Stomach (tissue), 9 donors: Measurements from ENCODE around the gene RASA1. TPM values are rescaled to one million over a fixed set of nuclear protein-coding genes. Genes with fewer than 3 reads are reported as not detected.

Source experiments
- DNase-seq, 2 donors: peaks; one replicate each; pipeline versions ENCODE4 v3.0.0 to v3.0.0-alpha.2; 2013 to 2019
- H3K27ac ChIP-seq, 5 donors: fragments of 200-600 bp in 4 of 5; sonication (generic) in 4 of 5; one replicate each; pipeline ENCODE4 v1.5.1; 2013 to 2019; ENCODE audit warnings: mild to moderate bottlenecking in 1 of 5, moderate library complexity in 1 of 5
- H3K27me3 ChIP-seq, 3 donors: fragments of 200-600 bp; sonication (generic); one replicate each; pipeline ENCODE4 v1.5.1; 2017 to 2019; ENCODE audit warnings: mixed run types in 1 of 3
- H3K36me3 ChIP-seq, 4 donors: fragments of 200-600 bp; sonication (generic); 1 replicate in 3 of 4; 2 replicates in 1 of 4; pipeline ENCODE4 v1.5.1; 2016 to 2019
- H3K4me1 ChIP-seq, 4 donors: fragments of 200-600 bp; sonication (generic); one replicate each; pipeline ENCODE4 v1.5.1; 2016 to 2019
- H3K4me3 ChIP-seq, 4 donors: fragments of 200-600 bp; sonication (generic) in 3 of 4; one replicate each; pipeline ENCODE4 v1.5.1; 2016 to 2019; ENCODE audit warnings: mild to moderate bottlenecking in 1 of 4
- H3K9me3 ChIP-seq, 4 donors: fragments of 200-600 bp; sonication (generic); one replicate each; pipeline ENCODE4 v1.5.1; 2016 to 2019
- EP300 ChIP-seq: sonication (generic); formaldehyde crosslinking; IDR thresholded peaks from one replicate; pipeline ENCODE4 v1.6.1; 2017; ENCODE audit warnings: antibody characterized with exemption
- POLR2A ChIP-seq, 4 donors: fragments of 450-650 bp; IDR thresholded peaks; one replicate each; pipeline ENCODE4 v1.6.1; 2016; ENCODE audit warnings: antibody characterized with exemption in 4 of 4, control low read depth in 2 of 4, mild to moderate bottlenecking in 1 of 4, moderate library complexity in 1 of 4
- POLR2AphosphoS5 ChIP-seq, 3 donors: sonication (generic); formaldehyde crosslinking; IDR thresholded peaks; one replicate each; pipeline ENCODE4 v1.6.1; 2016; ENCODE audit warnings: antibody characterized with exemption in 3 of 3
- WGBS, 5 donors: extraction: QIAGEN DNeasy Blood & Tissue Kit in 3 of 5; methylation state at CpG; one replicate each; pipeline versions ENCODE4 v1.1.5 to v1.1.7; 2013 to 2018; 5-methylcytosine and 5-hydroxymethylcytosine counted together
- intact Hi-C: fragments of 100-400 bp; cut with DNase I; formaldehyde crosslinking; loops from one replicate; pipeline ENCODE4 v1.15.1; 2023; ENCODE audit warnings: low total_unique reads
- polyA plus RNA-seq, 3 donors: library from polyadenylated mRNA; stranded (reverse); fragments of 200-250 nt; gene quantifications; one replicate each; pipeline ENCODE4 v1.2.3, GENCODE V29; 2013
- total RNA-seq, 5 donors: library from RNA; depleted of rRNA; stranded (reverse); fragments of >200 nt; gene quantifications; one replicate each; pipeline versions ENCODE4 v1.1.0 to v1.2.3, GENCODE V29; 2014 to 2016
- TF ChIP-seq, protein P1 (sequence below), 7 experiments: fragments of 450-650 bp in 4 of 7; fragments of 200-600 bp in 3 of 7; sonication (generic) in 3 of 7; IDR thresholded peaks; one replicate each; pipeline ENCODE4 v1.5.1; 2016 to 2019; ENCODE audit warnings: antibody characterized with exemption in 7 of 7, control low read depth in 2 of 7, mild to moderate bottlenecking in 1 of 7
- donor health status: healthy with polysubstance abuse.
- donor health status: Bipolar disorder and iron deficiency.
- donor health status: healthy.

RASA1 gene
- total and polyA plus RNA-seq, 8 donors = 7.3 to 89.3 (median 19.1) TPM

DNA sequence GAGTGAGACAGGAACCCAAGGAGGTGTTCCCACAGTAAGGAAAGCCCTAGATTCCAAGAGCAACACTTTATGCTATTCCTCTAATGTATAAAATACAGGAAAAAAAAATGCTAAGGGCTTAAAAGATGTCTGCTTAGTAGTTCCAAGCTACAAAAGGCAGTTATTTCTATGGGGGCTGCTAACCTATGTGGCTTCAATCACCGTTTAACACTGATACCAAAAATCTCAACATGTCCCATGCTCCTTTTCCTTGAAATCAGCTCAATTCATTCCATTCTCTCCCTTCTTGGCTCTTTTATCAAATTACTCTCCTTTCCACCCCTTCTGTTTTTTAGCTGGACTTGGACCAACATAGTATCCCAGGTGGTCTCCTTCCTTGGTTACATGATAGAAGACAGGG is 124.5 kb downstream of the RASA1 start:
- DNase-seq = no peak
- H3K27ac ChIP-seq = peak overlapping the region in 2 of 5 donors; percentile 18 to 36
- peaks cover 0 to 54% (median 15%) of the 10 kb centered on the region in 4 donors for H3K4me1 ChIP-seq
- no peaks in the 10 kb centered on the region for H3K27me3 ChIP-seq
- peaks cover 24 to 100% (median 99%) of the 10 kb centered on the region in 4 donors for H3K36me3 ChIP-seq
- 73 to 81% (median 77%) methylated on average over 1 of the region's 1 CpG for WGBS, 5 donors
- TF ChIP-seq EP300 (no peak), POLR2AphosphoS5 (IDR thresholded peaks at IDR 0.05) (no peak), POLR2A (IDR thresholded peaks at IDR 0.05) (no peak)
- TF ChIP-seq, protein P1, sequence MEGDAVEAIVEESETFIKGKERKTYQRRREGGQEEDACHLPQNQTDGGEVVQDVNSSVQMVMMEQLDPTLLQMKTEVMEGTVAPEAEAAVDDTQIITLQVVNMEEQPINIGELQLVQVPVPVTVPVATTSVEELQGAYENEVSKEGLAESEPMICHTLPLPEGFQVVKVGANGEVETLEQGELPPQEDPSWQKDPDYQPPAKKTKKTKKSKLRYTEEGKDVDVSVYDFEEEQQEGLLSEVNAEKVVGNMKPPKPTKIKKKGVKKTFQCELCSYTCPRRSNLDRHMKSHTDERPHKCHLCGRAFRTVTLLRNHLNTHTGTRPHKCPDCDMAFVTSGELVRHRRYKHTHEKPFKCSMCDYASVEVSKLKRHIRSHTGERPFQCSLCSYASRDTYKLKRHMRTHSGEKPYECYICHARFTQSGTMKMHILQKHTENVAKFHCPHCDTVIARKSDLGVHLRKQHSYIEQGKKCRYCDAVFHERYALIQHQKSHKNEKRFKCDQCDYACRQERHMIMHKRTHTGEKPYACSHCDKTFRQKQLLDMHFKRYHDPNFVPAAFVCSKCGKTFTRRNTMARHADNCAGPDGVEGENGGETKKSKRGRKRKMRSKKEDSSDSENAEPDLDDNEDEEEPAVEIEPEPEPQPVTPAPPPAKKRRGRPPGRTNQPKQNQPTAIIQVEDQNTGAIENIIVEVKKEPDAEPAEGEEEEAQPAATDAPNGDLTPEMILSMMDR (IDR thresholded peaks at IDR 0.05) = no peak
- intact Hi-C loops = no loop called here
- H3K4me3 ChIP-seq = no peak overlapping the region
- H3K9me3 ChIP-seq = no peaks in the 10 kb centered on the region

GRCh38 chr5:87392801-87393200 is 125.1 kb downstream of the RASA1 start:
- 76 to 84% (median 81%) methylated on average over 4 of the region's 4 CpGs for WGBS, 5 donors

GRCh38 chr5:87393331-87393730 is 125.6 kb downstream of the RASA1 start:
- TF ChIP-seq EP300 (no peak), POLR2AphosphoS5 (IDR thresholded peaks at IDR 0.05) (no peak), POLR2A (IDR thresholded peaks at IDR 0.05) (no peak)
- TF ChIP-seq, protein P1 (IDR thresholded peaks at IDR 0.05) = no peak
- peaks cover 32 to 100% (median 99%) of the 10 kb centered on the region in 4 donors for H3K36me3 ChIP-seq
- intact Hi-C loops = no loop called here
- peaks cover 0 to 51% (median 15%) of the 10 kb centered on the region in 4 donors for H3K4me1 ChIP-seq
- peak overlapping the region in 3 of 5 donors; percentile 2 to 30 (median 18) for H3K27ac ChIP-seq
- no peaks in the 10 kb centered on the region for H3K9me3 ChIP-seq
- DNase-seq = no peak
- no peak overlapping the region for H3K4me3 ChIP-seq
- H3K27me3 ChIP-seq = no peaks in the 10 kb centered on the region
- 64 to 78% (median 71%) methylated on average over 2 of the region's 2 CpGs for WGBS, 5 donors

More at GRCh38 chr5:87392801-87393200, 125.1 kb downstream of the RASA1 start:
- Histone ChIP-seq H3K4me3 (no peak overlapping the region), H3K9me3 (no peaks in the 10 kb centered on the region), H3K36me3 (peaks cover 29 to 100% (median 99%) of the 10 kb centered on the region in 4 donors), H3K4me1 (peaks cover 0 to 54% (median 15%) of the 10 kb centered on the region in 4 donors), H3K27me3 (no peaks in the 10 kb centered on the region), H3K27ac (peak overlapping the region in 4 of 5 donors; percentile 2 to 36 (median 16))
- DNase-seq = no peak
- intact Hi-C loops = no loop called here
- TF ChIP-seq EP300 (no peak), POLR2AphosphoS5 (IDR thresholded peaks at IDR 0.05) (no peak), POLR2A (IDR thresholded peaks at IDR 0.05) (no peak)
- TF ChIP-seq, protein P1 (IDR thresholded peaks at IDR 0.05) = no peak

GRCh38 chr5:87394411-87395165 is 126.9 kb downstream of the RASA1 start:
- Histone ChIP-seq H3K4me1 (peaks cover 0 to 60% (median 18%) of the 10 kb centered on the region in 4 donors), H3K27me3 (no peaks in the 10 kb centered on the region), H3K36me3 (peaks cover 37 to 100% (median 99%) of the 10 kb centered on the region in 4 donors), H3K27ac (peak overlapping the region in 2 of 5 donors; percentile 15 to 18), H3K9me3 (no peaks in the 10 kb centered on the region), H3K4me3 (no peak overlapping the region)
- WGBS, 5 donors = 74 to 90% (median 83%) methylated on average over 3 of the region's 3 CpGs
- TF ChIP-seq POLR2A (IDR thresholded peaks at IDR 0.05) = no peak
- no peak for TF ChIP-seq POLR2AphosphoS5 (IDR thresholded peaks at IDR 0.05)
- TF ChIP-seq EP300 = no peak
- TF ChIP-seq, protein P1 (IDR thresholded peaks at IDR 0.05) = no peak
- no peak for DNase-seq
- intact Hi-C loops = no loop called here
